Measurements from ENCODE around the gene SPARCL1. TPM values are rescaled to one million over a fixed set of nuclear protein-coding genes. Genes with fewer than 3 reads are reported as not detected.

SPARCL1 gene
- total and polyA plus RNA-seq, 2 donors (not counting 1 experiment from before 2014, with no cell fraction given): not detected

- intact Hi-C loops (cut with micrococcal nuclease): no loop called here
- Mint-ChIP-seq H3K27me3 (peaks cover 3% of the 10 kb centered on the region), H3K4me1 (no peaks in the 10 kb centered on the region), H3K9me3 (ENCODE audit: insufficient read depth) (no peaks in the 10 kb centered on the region), H3K4me3 (no peak overlapping the region), H3K27ac (no peak overlapping the region)
- Histone ChIP-seq H2AFZ (ENCODE audit: insufficient read depth, low read depth, low read length, poor library complexity, severe bottlenecking) (no peak overlapping the region), H3K9ac (ENCODE audit: low read length) (no peak overlapping the region), H3K79me2 (ENCODE audit: control insufficient read depth, insufficient read depth, low read length) (no peaks in the 10 kb centered on the region), H3K36me3 (replicated peaks in 1 of 2; ENCODE audit: control extremely low read depth in 1 of 2, control insufficient read depth in 1 of 2, extremely low read depth in 1 of 2, insufficient read depth in 2 of 2, low read length in 1 of 2) (no peaks in the 10 kb centered on the region), H3K27me3 (replicated peaks in 1 of 4; ENCODE audit: control extremely low read depth in 1 of 4, control insufficient read depth in 3 of 4, insufficient read depth in 4 of 4, low read length in 3 of 4) (no peaks in the 10 kb centered on the region), H3K4me2 (replicated peaks; ENCODE audit: low read depth, low read length, poor library complexity, severe bottlenecking) (no peak overlapping the region), H4K20me1 (ENCODE audit: control insufficient read depth, insufficient read depth, low read length, poor library complexity, severe bottlenecking) (no peaks in the 10 kb centered on the region), H3K4me1 (ENCODE audit: control insufficient read depth in 2 of 2, insufficient read depth in 2 of 2, low read length in 2 of 2) (no peaks in the 10 kb centered on the region), H3K4me3 (ENCODE audit: control extremely low read depth in 1 of 5, extremely low read depth in 1 of 5, insufficient read depth in 1 of 5, low read depth in 2 of 5, low read length in 4 of 5) (no peak overlapping the region), H3K9me3 (ENCODE audit: control extremely low read depth in 1 of 3, control insufficient read depth in 2 of 3, insufficient read depth in 1 of 3, low read length in 2 of 3) (no peaks in the 10 kb centered on the region), H3K27ac (ENCODE audit: low read length in 2 of 2) (no peak overlapping the region)
- TF ChIP-seq EZH2 (IDR thresholded peaks at IDR 0.05; ENCODE audit: borderline replicate concordance, insufficient read depth, low read depth, low read length, poor library complexity, severe bottlenecking): no peak
- TF ChIP-seq, protein P1, sequence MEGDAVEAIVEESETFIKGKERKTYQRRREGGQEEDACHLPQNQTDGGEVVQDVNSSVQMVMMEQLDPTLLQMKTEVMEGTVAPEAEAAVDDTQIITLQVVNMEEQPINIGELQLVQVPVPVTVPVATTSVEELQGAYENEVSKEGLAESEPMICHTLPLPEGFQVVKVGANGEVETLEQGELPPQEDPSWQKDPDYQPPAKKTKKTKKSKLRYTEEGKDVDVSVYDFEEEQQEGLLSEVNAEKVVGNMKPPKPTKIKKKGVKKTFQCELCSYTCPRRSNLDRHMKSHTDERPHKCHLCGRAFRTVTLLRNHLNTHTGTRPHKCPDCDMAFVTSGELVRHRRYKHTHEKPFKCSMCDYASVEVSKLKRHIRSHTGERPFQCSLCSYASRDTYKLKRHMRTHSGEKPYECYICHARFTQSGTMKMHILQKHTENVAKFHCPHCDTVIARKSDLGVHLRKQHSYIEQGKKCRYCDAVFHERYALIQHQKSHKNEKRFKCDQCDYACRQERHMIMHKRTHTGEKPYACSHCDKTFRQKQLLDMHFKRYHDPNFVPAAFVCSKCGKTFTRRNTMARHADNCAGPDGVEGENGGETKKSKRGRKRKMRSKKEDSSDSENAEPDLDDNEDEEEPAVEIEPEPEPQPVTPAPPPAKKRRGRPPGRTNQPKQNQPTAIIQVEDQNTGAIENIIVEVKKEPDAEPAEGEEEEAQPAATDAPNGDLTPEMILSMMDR (IDR thresholded peaks at IDR 0.05): no peak
- ATAC-seq (ENCODE audit: low read depth) (no peak), DNase-seq (no peak)
- ChIA-PET POLR2A (no interaction called here), CTCF (no interaction called here)
- 63% methylated on average over 1 of the region's 3 CpGs for WGBS (ENCODE audit: insufficient coverage)
These were observed 14.8 kb upstream of the SPARCL1 start for GRCh38 chr4:87543835-87544461.

DNA sequence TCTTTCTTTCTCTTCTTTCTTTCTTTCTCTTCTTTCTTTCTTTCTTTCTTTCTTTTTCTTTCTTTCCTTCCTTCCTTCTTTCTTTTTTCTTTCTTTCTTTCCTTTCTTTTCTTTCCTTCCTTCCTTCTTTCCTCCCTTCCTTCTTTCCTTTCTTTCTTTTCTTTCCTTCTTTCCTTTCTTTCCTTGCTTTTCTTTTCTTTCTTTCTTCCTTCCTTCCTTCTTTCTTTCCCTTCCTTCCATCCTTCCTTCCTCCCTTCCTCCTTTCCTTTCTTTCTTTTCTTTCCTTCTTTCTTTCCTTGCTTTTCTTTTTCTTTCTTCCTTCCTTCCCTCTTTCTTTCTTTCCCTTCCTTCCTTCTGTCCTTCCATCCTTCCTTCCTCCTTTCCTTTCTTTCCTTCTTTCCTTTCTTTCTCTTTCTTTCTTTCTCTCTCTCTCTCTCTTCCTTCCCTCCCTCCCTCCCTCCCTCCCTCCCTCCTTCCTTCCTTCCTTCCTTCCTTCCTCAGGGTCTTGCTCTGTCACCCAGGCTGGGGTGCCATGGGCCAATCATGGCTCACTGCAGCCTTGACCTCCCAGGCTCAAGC, 13.6 kb upstream of the SPARCL1 start:
- TF ChIP-seq, protein P1 (IDR thresholded peaks at IDR 0.05): peak; percentile 20
- no peak for TF ChIP-seq EZH2 (IDR thresholded peaks at IDR 0.05; ENCODE audit: borderline replicate concordance, insufficient read depth, low read depth, low read length, poor library complexity, severe bottlenecking)
- no peak overlapping the region for H3K27ac ChIP-seq (ENCODE audit: low read length in 2 of 2)
- H2AFZ ChIP-seq (ENCODE audit: insufficient read depth, low read depth, low read length, poor library complexity, severe bottlenecking): no peak overlapping the region
- no peaks in the 10 kb centered on the region for H3K9me3 ChIP-seq (ENCODE audit: control extremely low read depth in 1 of 3, control insufficient read depth in 2 of 3, insufficient read depth in 1 of 3, low read length in 2 of 3)
- DNase-seq (no peak), ATAC-seq (ENCODE audit: low read depth) (no peak)
- Mint-ChIP-seq H3K27ac (no peak overlapping the region), H3K4me1 (no peaks in the 10 kb centered on the region), H3K9me3 (ENCODE audit: insufficient read depth) (no peaks in the 10 kb centered on the region), H3K27me3 (peaks cover 3% of the 10 kb centered on the region), H3K4me3 (no peak overlapping the region)
- no peaks in the 10 kb centered on the region for H3K27me3 ChIP-seq (replicated peaks in 1 of 4; ENCODE audit: control extremely low read depth in 1 of 4, control insufficient read depth in 3 of 4, insufficient read depth in 4 of 4, low read length in 3 of 4)
- no peaks in the 10 kb centered on the region for H3K4me1 ChIP-seq (ENCODE audit: control insufficient read depth in 2 of 2, insufficient read depth in 2 of 2, low read length in 2 of 2)
- POLR2A ChIA-PET: no interaction called here
- CTCF ChIA-PET: no interaction called here
- intact Hi-C loops (cut with micrococcal nuclease): no loop called here
- H3K79me2 ChIP-seq (ENCODE audit: control insufficient read depth, insufficient read depth, low read length): no peaks in the 10 kb centered on the region
- no peak overlapping the region for H3K4me2 ChIP-seq (replicated peaks; ENCODE audit: low read depth, low read length, poor library complexity, severe bottlenecking)
- H3K4me3 ChIP-seq (ENCODE audit: control extremely low read depth in 1 of 5, extremely low read depth in 1 of 5, insufficient read depth in 1 of 5, low read depth in 2 of 5, low read length in 4 of 5): no peak overlapping the region
- no peaks in the 10 kb centered on the region for H3K36me3 ChIP-seq (replicated peaks in 1 of 2; ENCODE audit: control extremely low read depth in 1 of 2, control insufficient read depth in 1 of 2, extremely low read depth in 1 of 2, insufficient read depth in 2 of 2, low read length in 1 of 2)
- H4K20me1 ChIP-seq (ENCODE audit: control insufficient read depth, insufficient read depth, low read length, poor library complexity, severe bottlenecking): no peaks in the 10 kb centered on the region
- H3K9ac ChIP-seq (ENCODE audit: low read length): no peak overlapping the region

All from B cell (primary cell).